ENCODE results near the gene C5orf63.

- TF ChIP-seq CTCF (IDR thresholded peaks at IDR 0.05) (no peak), EZH2 (IDR thresholded peaks at IDR 0.05; ENCODE audit: borderline replicate concordance, insufficient read depth, low read depth, low read length, poor library complexity, severe bottlenecking) (no peak)
These were observed 12.8 kb downstream of the C5orf63 start for GRCh38 chr5:127060470-127060985.
